Activated CD8-positive, alpha-beta memory T cell treated with anti-CD3 and anti-CD28 coated beads, Interleukin-2, amount 50 U/mL, for 1 hour (primary cell): ENCODE measurements around the gene TCF21.
"Not testable (repeated sequence)": the region's sequence is repeated elsewhere in the genome, so short reads cannot be mapped to it uniquely, and the experiment has no call there.

Source experiments
- DNase-seq: peaks from one replicate; pipeline ENCODE4 v3.0.0-alpha.2; 2020; ENCODE audit errors: extremely low read depth

TCF21 gene

GRCh38 chr6:133888929-133889556 lies at the start of gene TCF21:
Gene TCF21 (plus strand): TSS chr6:133889113. CDS start chr6:133889398, 285 bp downstream.
- no peak for DNase-seq

GRCh38 chr6:133841176-133841575 lies 47.7 kb upstream of the TCF21 start:
- no peak for DNase-seq

GRCh38 chr6:133843098-133843497 lies 45.8 kb upstream of the TCF21 start:
- no peak for DNase-seq

GRCh38 chr6:133844709-133845108 lies 44.2 kb upstream of the TCF21 start:
- DNase-seq, result no peak

GRCh38 chr6:133854041-133854363 lies 34.9 kb upstream of the TCF21 start:
- no peak for DNase-seq

GRCh38 chr6:133854364-133855275 lies 34.3 kb upstream of the TCF21 start:
- no peak for DNase-seq

- DNase-seq, result no peak
These were observed 33.5 kb upstream of the TCF21 start for GRCh38 chr6:133855276-133855990.

- no peak for DNase-seq
These were observed 32.9 kb upstream of the TCF21 start for GRCh38 chr6:133855991-133856370.

- no peak for DNase-seq
These were observed 32.0 kb upstream of the TCF21 start for GRCh38 chr6:133856911-133857310.

GRCh38 chr6:133857696-133858095 lies 31.2 kb upstream of the TCF21 start:
- DNase-seq, result no peak

GRCh38 chr6:133861337-133861736 lies 27.6 kb upstream of the TCF21 start:
- DNase-seq, result not testable (repeated sequence)

- no peak for DNase-seq
These were observed 25.7 kb upstream of the TCF21 start for GRCh38 chr6:133863228-133863627.

- DNase-seq, result no peak
These were observed 23.2 kb upstream of the TCF21 start for GRCh38 chr6:133865680-133866079.

- no peak for DNase-seq
These were observed 17.8 kb upstream of the TCF21 start for GRCh38 chr6:133871131-133871530.

- no peak for DNase-seq
These were observed 15.4 kb upstream of the TCF21 start for GRCh38 chr6:133873538-133873937.

GRCh38 chr6:133877116-133877515 lies 11.8 kb upstream of the TCF21 start:
- DNase-seq, result no peak

GRCh38 chr6:133880006-133880405 lies 8.9 kb upstream of the TCF21 start:
- DNase-seq, result no peak

- no peak for DNase-seq
These were observed 8.0 kb upstream of the TCF21 start for GRCh38 chr6:133880896-133881295.

- no peak for DNase-seq
These were observed 2.7 kb upstream of the TCF21 start for GRCh38 chr6:133886104-133886775.

- DNase-seq, result no peak
These were observed 1.6 kb upstream of the TCF21 start for GRCh38 chr6:133887156-133887879.

- no peak for DNase-seq
These were observed 1.1 kb upstream of the TCF21 start for GRCh38 chr6:133887880-133888230.
